MM.1S (cell line): Measurements from ENCODE around the gene NAALADL2.

Experiments
- EZH2phosphoT487 ChIP-seq: fragments of 300-600 bp; sonication (generic); IDR thresholded peaks from 2 replicates; pipeline ENCODE4 v1.6.1; 2018; ENCODE audit warnings: antibody characterized with exemption, low read length
- TF ChIP-seq, protein P1 (sequence below): fragments of 300-600 bp; sonication (generic); IDR thresholded peaks from 2 replicates; pipeline ENCODE4 v1.5.1; 2016; ENCODE audit warnings: antibody characterized with exemption, low read length, mixed read lengths

DNA sequence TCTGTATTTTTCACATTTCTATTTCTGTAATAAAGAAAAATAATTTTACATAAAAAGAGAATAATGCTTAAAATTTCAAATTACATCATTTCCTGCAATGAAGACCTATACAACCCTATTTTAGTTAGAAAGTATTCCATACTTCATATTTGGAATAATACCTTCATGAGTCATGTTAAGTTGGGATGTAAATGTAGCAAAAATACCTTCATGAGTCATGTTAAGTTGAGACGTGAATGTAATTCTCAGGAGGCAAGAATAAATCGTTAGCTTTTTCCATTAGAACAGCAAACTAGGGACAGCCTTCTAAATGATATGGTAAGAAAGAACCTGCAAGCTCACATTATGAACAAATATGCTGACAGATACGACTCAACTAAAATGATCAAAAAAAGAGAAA is 91.9 kb downstream of the NAALADL2 start:
- TF ChIP-seq, protein P1, sequence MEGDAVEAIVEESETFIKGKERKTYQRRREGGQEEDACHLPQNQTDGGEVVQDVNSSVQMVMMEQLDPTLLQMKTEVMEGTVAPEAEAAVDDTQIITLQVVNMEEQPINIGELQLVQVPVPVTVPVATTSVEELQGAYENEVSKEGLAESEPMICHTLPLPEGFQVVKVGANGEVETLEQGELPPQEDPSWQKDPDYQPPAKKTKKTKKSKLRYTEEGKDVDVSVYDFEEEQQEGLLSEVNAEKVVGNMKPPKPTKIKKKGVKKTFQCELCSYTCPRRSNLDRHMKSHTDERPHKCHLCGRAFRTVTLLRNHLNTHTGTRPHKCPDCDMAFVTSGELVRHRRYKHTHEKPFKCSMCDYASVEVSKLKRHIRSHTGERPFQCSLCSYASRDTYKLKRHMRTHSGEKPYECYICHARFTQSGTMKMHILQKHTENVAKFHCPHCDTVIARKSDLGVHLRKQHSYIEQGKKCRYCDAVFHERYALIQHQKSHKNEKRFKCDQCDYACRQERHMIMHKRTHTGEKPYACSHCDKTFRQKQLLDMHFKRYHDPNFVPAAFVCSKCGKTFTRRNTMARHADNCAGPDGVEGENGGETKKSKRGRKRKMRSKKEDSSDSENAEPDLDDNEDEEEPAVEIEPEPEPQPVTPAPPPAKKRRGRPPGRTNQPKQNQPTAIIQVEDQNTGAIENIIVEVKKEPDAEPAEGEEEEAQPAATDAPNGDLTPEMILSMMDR = no peak
- no peak for TF ChIP-seq EZH2phosphoT487
